HG02588 (cell line): ENCODE data around the gene PPP2R2C.

Experiments
- ATAC-seq: cut with Tn5 transposase; IDR thresholded peaks from one replicate; pipeline ENCODE4 v1.9.1; 2021; ENCODE audit warnings: mild to moderate bottlenecking, moderate library complexity; ENCODE audit not compliant: unreplicated experiment

The PPP2R2C gene

DNA sequence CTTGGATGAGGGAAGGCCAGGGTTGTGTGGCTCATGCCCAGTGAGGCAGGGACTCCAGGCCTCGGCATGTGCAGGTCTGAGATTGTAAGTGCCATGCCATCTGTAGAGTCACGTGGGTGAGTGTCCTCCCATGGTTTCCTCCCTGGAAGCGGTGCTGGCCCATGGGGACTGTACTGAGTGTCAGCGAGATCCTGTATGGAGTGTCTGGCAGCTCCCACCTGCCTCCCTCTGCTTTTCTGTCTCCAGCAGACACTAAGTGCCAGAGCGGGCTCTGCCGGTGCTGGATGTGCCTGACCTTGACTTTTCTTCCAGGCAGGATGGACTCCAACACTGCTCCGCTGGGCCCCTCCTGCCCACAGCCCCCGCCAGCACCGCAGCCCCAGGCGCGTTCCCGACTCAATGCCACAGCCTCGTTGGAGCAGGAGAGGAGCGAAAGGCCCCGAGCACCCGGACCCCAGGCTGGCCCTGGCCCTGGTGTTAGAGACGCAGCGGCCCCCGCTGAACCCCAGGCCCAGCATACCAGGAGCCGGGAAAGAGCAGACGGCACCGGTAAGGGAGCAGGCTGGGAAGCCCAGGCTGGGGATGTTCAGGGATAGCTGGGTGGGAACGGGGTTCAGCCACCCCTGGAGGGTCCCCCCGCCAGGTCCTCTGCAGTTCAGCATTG lies 195.1 kb downstream of the PPP2R2C start:
- no peak for ATAC-seq

DNA sequence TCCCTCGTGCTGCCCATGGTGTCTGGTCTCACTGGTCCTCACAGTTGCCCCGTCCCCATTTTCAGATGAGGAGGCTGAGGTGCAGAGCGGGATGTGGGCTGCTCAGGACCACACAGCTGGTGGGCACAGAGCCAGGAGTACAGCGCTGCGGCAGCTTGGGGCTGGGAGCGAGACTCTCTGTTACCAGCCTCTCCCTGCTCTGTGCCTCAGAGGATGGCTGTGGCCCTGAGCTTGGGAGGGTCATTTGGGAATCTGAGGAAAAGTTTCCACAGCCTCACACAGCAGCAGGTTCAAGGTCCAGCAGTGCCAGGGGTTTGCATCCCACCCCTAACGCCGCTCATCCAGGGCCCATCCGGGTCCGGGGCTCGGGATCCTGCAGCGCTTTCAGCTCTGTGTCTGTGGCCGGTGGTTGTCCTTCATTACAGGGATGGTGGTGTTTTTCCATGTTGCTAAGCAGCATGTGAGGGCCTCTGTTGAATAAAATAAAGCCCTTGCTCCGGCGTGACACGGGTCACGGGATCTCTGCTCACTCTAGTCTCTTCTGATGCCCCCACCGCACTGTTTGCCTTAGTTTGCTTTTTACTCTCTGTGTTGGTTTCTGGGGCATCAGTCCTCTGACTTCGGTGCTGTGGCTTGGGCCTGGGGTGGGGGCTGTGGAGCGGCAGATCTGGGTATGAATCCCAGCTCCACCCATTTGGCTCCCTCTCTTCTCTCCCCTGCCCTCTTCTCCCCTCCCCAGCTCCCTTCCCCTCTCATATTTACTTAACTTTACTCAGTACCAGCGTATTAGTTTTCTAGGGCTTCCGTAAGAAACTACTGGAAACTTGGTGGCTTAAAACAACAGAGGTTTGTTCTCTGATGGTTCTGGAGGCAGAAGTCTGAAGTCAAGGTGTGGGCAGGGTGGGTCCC lies 196.3 kb downstream of the PPP2R2C start:
- ATAC-seq: no peak

DNA sequence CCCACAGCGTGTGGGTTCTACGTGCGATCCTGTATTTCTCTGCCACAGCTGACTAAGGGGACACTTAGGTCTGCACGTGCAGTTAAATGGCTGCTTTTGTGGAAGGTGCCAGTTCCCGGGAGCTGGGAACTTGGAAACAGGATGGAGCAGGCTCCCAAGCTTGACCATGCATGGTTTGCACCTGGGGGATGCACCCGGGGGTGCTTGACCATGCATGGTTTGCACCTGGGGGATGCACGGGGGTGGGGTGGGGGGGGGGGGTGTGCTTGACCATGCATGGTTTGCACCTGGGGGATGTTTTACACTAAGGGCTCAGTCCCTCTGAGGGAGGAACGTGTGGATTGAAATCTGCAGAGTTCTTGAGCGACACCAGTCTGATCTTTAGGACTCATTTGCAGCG lies 197.1 kb downstream of the PPP2R2C start:
- ATAC-seq: no peak

DNA sequence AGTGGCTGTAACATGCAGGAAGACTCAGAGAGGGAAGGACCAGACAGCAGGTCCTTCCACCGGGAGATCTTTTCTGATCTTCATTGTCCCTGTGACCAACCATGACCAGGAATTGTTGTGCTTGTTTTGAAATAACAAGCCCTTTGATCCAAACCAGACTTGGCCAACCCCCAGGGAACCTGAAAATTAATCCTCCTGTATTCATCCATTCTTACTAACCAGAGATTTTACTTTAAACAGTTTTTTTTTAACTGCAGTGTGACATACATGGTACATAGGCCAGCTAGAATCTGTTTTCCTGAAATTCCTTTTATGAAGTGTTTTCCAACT lies 198.8 kb downstream of the PPP2R2C start:
- no peak for ATAC-seq

DNA sequence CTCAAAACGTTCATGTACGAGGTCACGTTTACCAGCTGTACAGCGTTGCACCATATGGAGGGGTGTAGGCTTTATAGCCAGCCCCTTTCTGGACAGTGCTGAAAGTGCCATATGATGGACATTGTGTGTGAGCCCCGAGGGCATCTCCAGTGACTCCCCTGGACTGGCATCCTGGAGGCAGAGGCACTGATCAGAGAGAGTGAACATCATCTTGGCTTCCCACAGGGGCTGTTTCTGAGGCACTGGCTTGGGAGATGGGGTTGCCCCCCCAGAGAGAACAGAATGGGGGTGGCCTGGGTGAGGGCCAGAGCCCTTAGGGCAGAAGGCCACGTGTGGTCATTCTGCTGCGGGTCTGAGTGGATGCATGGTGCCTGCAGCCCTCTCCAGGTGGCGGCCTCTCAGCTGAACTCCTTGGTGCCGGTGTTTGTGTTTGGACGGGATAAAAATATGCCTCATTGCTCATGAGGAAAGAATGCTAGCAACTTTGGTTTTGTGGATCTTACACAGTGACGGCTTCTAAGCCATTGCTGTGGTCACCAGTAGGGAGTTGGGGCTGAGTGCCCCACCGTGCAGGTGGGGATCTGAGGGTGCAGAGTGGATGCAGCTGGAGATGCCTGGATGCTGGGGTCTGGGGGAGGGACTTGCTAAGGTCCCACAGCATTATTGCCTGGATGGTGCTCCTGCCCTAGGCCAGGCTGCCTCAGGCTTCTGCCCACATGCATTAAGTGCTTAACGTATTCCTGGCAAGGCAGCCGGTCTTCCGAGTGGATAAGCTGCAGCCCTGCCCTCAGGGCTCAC lies 199.4 kb downstream of the PPP2R2C start:
- no peak for ATAC-seq

DNA sequence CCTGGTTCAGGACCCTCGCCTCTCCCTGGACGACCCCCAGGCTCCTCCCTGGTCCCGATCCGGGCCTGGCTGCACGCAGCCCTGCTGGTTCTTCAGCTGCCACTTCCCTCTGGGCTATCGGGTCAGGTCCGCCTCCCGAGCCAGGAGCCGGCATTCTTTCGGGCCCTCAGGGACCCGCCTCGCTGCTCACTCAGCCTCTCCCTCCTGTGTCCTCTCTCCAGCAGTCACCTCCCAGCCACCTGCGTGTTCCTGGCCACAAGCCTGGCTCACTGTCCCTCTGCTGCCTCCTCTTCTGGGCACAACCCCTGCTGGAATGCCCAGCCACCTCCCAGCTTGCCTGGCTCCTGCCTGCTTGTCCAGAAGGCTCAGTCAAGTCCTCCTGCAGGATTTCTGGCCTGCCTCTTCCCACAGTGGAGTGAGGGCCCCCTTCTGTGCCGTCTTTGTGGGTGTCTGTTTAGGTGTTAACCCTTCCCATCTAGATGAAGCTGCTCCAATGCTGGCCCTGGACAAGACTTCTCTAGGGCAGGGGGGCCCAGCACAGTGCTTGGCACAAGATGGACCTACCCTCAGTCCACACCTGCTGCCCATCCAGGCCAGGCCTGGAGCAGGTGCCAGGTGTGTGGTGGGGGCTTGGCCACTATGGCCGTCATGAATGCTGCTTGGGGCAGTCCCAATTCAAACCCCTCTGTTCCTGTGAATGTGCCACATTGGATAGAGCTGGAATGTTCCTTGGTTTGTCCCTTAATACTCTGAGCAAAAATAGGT lies 200.5 kb downstream of the PPP2R2C start:
- no peak for ATAC-seq

DNA sequence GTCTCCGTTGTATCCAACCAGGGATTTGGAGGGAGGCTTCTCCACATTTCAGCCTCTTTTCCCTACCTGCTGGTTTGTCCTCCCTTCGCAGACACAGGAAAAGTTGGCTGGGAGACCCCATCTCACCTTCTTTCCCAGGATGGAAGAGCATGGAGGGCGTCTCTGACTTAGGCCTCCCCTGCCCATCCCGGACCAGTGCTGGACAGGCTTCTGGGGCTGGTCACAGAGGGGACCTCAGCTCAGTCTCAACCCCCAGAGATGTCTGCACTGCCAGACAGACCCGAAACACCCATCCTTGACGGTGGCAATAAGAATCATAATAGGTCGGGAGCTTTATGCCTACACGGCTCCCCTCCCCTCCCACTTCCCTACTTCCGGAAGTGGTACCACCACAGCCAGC lies 201.2 kb downstream of the PPP2R2C start:
- no peak for ATAC-seq

DNA sequence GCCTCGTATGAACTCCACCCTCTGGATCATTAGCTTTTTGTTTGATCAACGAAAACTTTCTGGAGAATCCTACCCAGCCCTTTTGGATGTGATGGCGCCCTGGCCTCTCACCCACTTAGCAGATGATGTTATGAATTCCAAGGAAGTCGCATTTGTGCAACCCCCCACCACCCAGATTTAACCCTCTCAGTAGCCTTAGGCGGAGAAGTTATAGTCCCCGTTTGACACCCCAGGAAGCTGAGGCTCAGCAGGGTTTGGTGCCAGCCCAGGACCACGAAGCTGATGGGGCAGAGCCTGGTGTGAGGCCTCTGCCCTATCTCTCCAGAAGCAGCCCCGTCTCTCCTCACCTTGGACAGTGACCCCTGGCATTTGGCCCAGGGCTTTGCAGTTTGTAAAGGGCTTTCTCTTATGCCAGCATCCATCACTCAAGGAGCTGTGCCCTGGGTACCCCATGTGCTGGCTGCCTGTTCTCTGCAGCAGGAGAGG lies 201.7 kb downstream of the PPP2R2C start:
- no peak for ATAC-seq
